GM18907 (cell line): ENCODE measurements around the gene MAP3K8.

Experiments
- ATAC-seq: cut with Tn5 transposase; IDR thresholded peaks from one replicate; pipeline ENCODE4 v1.9.1; 2021; ENCODE audit warnings: mild to moderate bottlenecking, moderate library complexity; ENCODE audit not compliant: unreplicated experiment

The MAP3K8 gene

DNA sequence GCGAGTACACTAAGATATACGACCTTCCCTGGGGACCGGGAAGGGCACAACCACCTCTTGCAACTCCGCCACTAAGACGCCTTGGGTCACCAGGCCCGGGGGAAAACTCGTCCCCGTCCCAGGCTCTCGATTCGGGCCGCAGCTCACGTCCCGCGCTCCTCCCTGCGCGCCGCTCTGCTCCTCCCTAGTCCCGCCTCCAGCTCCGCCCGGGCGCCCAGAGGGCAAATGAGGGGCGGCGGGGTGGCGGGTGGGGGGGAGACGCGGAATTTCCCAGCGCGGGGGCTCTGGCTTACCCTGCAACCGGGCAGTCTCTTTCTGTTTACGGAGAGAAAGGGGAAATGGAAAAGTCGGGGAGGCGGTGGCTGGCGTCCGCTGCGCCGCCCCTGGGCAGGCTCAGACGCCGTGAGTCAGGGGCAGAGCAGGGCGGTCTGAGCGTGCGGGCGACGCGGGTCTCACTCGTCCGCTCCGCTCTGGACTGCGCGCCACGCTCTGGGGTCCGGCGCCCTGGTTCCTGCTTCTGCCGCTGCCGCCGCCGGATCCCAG is at the start of gene MAP3K8:
Gene MAP3K8, plus strand, starts transcription at position 455 of the 543 bp plus-strand sequence. CDS start 4,755 bp downstream, outside the sequence.
- peak; percentile 69 for ATAC-seq

DNA sequence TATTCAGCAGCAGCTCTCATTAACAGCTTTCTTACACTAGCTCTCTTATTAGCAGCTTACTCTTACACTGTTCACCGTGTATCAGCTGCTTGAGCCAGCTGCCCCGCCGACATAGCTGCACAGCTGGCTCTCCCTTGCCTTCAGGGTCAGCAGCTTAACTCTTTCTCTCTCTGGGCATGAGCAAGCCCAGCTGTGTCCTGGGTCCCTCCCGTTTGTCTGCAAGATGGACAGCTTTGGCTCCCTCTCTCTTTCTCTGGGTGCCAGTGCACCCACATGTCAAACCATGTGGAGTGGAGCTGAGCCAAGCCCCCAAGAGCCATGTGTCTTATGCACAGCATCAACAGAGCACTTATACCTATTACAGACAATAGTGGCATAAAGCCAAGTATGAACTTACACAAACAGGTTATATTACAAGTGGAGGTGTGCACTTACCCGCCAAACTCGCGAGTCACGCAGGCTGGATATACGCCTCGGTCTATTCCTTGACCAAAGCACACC is 49.2 kb upstream of the MAP3K8 start:
- ATAC-seq: no peak

DNA sequence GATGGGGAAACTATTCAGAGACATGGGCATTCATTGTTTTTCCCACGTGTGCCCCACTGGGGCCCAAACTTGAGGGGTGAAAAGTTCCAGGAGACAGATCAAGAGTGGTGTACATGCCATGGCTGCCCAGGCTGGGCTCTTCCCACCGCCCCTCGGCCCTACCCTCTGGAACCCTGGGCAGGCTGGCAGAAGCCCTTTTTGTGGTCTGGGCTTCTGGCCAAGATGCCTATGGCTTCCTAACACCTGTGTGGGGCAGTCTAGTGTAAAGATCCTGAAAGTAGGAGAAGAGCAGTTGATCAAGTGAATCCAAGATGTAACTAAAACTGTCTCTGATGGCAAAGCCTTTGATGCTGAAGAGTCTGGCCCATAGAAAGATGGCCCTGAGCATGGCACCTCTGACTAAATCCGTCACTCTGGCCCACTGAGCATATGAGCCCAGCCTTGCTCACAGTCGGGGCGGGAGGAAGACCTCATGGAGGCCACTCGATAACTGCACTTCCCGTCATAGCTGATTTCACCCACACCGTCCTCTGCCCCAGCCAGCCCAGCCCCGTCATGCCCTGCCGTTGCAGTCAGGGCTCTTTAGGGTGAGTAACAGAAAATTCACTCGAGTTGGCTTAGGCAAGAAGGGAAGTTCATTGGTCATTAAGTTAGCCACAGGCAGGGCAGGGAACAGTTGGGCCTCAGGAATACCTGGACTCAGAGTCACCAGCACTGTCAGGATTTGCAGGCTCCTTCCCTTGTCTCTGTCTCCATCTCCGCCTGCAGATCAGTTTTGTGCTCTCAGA is 47.0 kb upstream of the MAP3K8 start:
- ATAC-seq: no peak

DNA sequence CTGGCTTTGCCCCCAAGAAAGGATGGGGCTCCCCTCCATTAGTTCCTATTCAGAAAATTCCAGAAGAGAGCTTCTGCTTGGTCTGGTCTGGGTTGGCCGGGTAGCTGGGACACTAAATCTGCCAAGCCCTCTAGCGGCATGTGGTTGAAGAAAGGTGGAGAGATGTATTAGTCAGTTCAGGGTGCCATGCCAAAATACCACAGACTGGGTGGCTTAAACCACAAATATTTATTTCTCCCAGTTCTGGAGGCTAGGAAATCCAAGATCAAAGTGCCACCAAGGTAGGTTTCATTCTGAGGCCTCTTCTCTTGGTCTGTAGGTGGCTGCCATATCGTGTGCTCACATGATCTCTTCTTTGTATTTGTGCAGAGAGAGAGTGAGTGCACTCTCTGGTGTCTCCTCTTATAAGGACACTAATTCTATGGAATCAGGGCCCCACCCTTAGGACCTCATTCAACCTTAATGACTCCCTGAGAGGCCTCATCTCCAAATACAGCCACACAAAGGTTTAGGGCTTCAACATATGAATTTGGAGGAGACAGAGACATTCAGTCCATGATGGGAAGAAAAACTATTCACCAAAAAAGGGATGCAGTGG is 46.2 kb upstream of the MAP3K8 start:
- no peak for ATAC-seq

DNA sequence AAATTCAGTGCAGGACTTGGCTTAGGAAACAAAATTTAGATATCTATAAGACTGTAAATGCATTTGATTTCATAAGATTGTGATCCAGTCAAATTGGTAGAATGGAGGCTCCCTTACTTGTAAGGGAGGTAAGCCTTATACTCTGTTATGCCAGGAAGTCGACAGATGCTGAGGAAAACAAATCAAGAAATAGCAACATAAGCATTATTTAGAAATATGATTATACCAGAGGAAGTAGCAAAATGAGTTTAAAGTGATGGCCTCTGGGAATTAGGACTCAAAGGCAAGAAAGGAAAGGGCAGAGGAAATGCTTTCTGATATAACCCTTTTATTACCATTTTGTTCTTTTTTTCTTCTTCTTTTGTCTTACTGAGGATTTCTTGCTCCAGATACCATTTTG is 44.4 kb upstream of the MAP3K8 start:
- ATAC-seq: no peak

DNA sequence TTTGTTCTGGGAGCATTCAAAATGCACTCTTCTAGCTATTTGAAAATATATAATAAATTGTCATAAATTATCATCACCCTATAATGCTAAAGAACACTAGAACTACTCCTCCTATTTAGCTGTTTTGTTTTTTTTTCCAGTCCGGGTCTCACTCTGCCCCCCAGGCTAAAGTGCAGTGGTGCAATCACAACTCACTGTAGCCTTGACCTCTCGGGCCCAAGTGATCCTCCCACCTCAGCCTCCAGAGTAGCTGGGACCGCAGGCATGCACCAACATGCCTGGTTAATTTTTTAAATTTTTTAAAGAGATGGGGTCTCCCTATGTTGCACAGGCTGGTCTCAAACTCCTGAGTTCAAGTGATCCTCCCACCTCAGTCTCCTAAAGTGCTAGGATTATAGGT is 43.8 kb upstream of the MAP3K8 start:
- ATAC-seq: no peak

- no peak for ATAC-seq
These were observed 42.7 kb upstream of the MAP3K8 start for GRCh38 chr10:30391266-30391665.

GRCh38 chr10:30392564-30392990 is 41.4 kb upstream of the MAP3K8 start:
- peak; percentile 79 for ATAC-seq

DNA sequence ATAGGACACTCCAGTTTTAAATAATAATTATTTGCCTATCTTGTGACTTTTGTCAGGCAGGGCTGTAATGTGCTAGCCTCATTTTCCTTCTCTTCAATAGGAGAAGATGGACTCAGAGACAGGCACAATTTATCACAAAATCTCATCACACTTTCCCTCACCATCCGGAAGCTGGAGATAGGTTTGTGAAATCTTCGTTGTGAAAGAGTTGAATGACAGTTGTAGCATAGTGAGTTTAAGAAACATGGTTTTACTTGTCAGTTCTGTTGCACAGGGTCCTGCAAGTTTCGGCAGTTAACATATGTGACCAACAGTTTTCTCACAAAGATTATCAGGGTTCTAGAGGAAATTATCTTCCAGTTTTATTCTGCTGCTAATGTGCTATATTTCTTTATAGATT is 37.7 kb upstream of the MAP3K8 start:
- no peak for ATAC-seq

DNA sequence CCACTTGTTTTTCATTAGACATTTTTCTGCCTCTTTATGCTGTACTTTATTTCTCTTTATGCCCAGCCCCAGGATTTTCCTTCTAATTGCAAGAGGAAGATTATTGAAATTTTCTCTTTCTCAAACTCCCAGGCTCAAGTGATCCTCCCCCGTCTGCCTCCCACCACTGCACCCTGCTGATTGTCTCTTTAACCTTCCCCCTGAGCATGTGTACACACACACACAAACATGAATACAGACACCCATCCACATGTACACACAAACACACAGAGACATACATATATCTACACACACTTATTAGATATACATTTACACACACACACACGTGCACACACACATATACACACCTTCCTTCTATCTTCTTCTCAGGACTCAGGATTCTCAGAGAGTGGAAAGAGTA is 37.3 kb upstream of the MAP3K8 start:
- no peak for ATAC-seq

DNA sequence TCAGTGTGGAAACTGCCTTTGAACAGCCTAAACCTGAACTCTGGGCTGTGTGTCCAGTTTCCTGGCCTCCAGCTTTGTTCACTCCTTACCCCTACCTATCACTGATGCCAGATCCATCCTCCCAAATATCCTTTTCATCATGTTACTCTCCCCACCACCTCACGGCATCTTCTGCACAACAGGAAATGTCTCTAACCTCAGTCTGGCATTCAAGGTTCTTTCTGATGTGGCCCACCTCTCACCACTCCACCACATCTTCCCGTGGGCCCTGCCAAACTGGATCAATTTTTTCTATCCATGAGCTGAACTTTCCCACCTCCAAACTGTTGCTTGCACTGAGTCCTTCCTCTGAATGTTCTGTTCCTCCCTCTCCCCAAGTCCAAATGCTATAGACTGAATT is 35.8 kb upstream of the MAP3K8 start:
- no peak for ATAC-seq

- no peak for ATAC-seq
These were observed 35.2 kb upstream of the MAP3K8 start for GRCh38 chr10:30398788-30399187.

DNA sequence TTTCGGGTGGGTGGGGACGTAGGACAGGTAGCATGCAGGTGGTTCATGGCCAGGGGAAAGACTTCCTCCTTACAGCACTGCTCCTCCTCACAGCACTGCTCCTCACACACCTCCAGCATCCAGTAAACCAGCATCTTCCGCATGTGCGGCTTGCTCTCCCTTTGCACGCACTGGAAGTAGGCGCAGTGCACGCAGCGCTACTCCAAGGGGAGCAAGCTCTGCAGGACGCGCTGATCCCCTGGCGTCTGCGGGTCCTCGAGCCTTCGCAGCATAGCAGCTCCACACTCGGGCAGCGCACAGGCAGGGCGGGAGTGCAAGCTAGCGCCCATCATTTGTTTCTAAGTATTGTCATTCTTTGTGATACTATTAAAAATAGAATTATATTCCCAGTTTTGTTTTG is 30.5 kb upstream of the MAP3K8 start:
- no peak for ATAC-seq

- ATAC-seq: no peak
These were observed 29.4 kb upstream of the MAP3K8 start for GRCh38 chr10:30404540-30404939.

DNA sequence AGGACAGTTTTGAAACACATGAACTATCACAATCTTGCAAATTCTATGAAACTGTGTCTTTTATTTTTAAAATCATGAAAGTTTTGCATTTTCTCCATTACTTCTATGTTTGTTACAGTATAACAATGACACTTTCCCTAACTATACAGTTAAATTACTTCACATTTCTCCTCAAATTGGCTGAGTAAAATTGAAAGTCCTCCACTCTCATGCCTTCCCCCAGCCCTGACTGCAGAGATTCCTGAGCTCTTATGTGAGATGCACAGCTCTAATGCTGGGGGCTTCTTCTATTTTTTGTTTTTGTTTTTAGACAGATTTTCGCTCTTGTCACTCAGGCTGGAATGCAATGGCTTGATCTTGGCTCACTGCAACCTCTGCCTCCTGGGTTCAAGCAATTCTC is 22.7 kb upstream of the MAP3K8 start:
- ATAC-seq: no peak

DNA sequence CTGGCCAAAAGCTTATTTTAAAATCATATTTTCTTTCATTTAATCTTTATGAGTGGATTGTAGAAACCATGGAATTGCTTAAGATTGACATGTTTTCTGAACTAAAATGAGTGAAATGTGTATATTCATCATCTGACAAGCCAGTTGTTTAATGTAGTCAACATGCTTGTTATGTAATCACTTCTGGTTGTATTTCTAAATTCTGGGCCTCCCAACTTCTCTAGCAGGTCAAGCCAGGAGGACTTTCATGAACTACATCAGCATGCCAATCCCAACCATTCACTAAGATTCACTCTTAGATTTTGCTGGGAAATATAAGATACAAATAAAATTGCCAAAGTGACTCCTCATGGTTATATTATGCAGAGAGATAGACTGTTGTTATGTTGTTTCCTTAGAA is 21.1 kb upstream of the MAP3K8 start:
- no peak for ATAC-seq

GRCh38 chr10:30413996-30414576 is 19.9 kb upstream of the MAP3K8 start:
- ATAC-seq: no peak

DNA sequence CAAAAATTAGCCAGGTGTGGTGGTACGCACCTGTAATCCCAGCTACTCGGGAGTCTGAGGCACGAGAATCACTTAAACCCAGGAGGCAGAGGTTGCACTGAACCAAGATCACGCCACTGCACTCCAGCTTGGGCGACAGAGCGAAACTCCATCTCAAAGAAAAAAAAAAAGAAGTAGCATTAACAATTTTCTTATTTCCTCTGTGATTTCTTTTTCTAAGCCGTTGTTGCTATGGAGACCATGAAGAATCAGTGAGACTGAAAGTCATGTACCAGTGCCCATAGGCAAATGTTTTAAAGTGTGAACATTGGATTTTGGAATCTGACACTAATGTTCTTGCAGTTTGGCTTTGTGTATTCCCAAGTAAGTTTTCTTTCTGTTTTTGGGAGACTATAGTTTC is 18.4 kb upstream of the MAP3K8 start:
- no peak for ATAC-seq

DNA sequence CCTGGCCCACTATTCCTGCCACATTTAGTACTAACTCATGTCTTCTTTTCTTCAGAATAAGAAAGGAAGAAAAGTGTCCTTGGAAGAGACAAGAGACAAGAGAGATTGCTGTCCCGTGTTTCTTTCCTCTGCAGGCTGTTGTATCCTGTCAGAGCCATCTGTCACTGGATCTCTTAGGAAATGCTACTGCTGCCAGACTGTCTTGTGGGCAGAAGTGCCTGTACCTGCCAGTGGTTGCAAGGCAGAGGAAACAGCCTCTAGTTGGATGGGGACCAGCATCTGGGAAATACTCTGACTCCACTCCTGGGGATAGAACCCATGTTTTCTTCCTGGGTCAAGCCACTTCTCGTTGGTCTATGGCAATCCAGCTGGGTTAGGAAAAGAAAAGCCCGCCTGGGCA is 16.7 kb upstream of the MAP3K8 start:
- no peak for ATAC-seq

GRCh38 chr10:30420266-30420665 is 13.7 kb upstream of the MAP3K8 start:
- no peak for ATAC-seq

- ATAC-seq: no peak
These were observed 13.2 kb upstream of the MAP3K8 start for GRCh38 chr10:30420766-30421165.
